CD4-positive, alpha-beta T cell (primary cell): Measurements from ENCODE around the gene ANKRD44. TPM values are rescaled to one million over a fixed set of nuclear protein-coding genes. Genes with fewer than 3 reads are reported as not detected.

Experiments used
- ATAC-seq: fragments of 200-7000 bp; cut with Tn5 transposase; one replicate; pipeline ENCODE4 v1.10.0; 2022; ENCODE audit warnings: mild to moderate bottlenecking; ENCODE audit not compliant: poor library complexity
- CTCF ChIA-PET: fragments of 350-600 bp; sonication (Branson Sonifier 250); formaldehyde crosslinking; loops from one replicate; lab custom pipeline; 2021; ENCODE audit warnings: antibody characterized with exemption, inconsistent platforms; lab: Charles Lee
- POLR2A ChIA-PET: fragments of 350-600 bp; sonication (Branson Sonifier 250); formaldehyde crosslinking; loops from one replicate; lab custom pipeline; 2021; ENCODE audit warnings: antibody characterized with exemption, inconsistent platforms; lab: Charles Lee
- DNase-seq, 14 experiments: peaks; one replicate each; pipeline ENCODE4 v3.0.0-alpha.2; 2013 to 2020; ENCODE audit warnings: mixed read lengths in 2 of 14
- H3K27ac ChIP-seq, 2 donors: one replicate each; pipeline versions ENCODE4 v1.5.1 to v1.7.0; 2013; ENCODE audit warnings: low read length in 2 of 2, low read depth in 1 of 2, mild to moderate bottlenecking in 1 of 2
- H3K27me3 ChIP-seq, 2 experiments: 1 replicate in 1 of 2; 2 replicates in 1 of 2; pipeline versions ENCODE4 v1.6.1 to v1.7.0; 2013; ENCODE audit warnings: low read length in 2 of 2, control low read depth in 1 of 2, mild to moderate bottlenecking in 1 of 2, moderate library complexity in 1 of 2; ENCODE audit not compliant: insufficient read depth in 2 of 2, control insufficient read depth in 1 of 2
- H3K36me3 ChIP-seq: one replicate; pipeline ENCODE4 v1.6.1; 2013; ENCODE audit warnings: low read length, control low read depth; ENCODE audit not compliant: insufficient read depth
- H3K4me1 ChIP-seq: one replicate; pipeline ENCODE4 v1.6.1; 2013; ENCODE audit warnings: low read length, control low read depth; ENCODE audit not compliant: insufficient read depth
- H3K4me3 ChIP-seq: one replicate; pipeline ENCODE4 v1.5.1; 2013; ENCODE audit warnings: mild to moderate bottlenecking, low read length, moderate library complexity
- H3K9me3 ChIP-seq, 2 experiments: 1 replicate in 1 of 2; 2 replicates in 1 of 2; pipeline versions ENCODE4 v1.6.1 to v1.7.0; 2013; ENCODE audit warnings: low read length in 2 of 2, mild to moderate bottlenecking in 2 of 2, control low read depth in 1 of 2, moderate library complexity in 1 of 2; ENCODE audit not compliant: control insufficient read depth in 1 of 2, insufficient read depth in 1 of 2
- H3K27ac Mint-ChIP-seq: one replicate; pipeline ENCODE4 v1.8.0; 2020; ENCODE audit warnings: mixed read lengths
- H3K27me3 Mint-ChIP-seq: one replicate; pipeline ENCODE4 v1.8.0; 2021; ENCODE audit warnings: mixed read lengths
- H3K36me3 Mint-ChIP-seq: one replicate; pipeline ENCODE4 v1.8.0; 2021; ENCODE audit warnings: low read depth, mixed read lengths
- H3K4me1 Mint-ChIP-seq: one replicate; pipeline ENCODE4 v1.8.0; 2021; ENCODE audit warnings: low read depth, mixed read lengths
- H3K4me3 Mint-ChIP-seq: one replicate; pipeline ENCODE4 v1.8.0; 2020; ENCODE audit warnings: mild to moderate bottlenecking, mixed read lengths
- H3K9me3 Mint-ChIP-seq: one replicate; pipeline ENCODE4 v1.8.0; 2020; ENCODE audit warnings: mixed read lengths
- intact Hi-C, 2 experiments: fragments of 100-400 bp; cut with DNase I in 1 of 2; cut with micrococcal nuclease in 1 of 2; formaldehyde crosslinking; loops; one replicate each; pipeline versions ENCODE4 v1.15.1 to v1.9.0; 2023 to 2025; cut with DNase I, micrococcal nuclease
- total RNA-seq, 174 experiments: library from RNA in 2 of 174; stranded (reverse) in 2 of 174; gene quantifications; one replicate each; pipeline ENCODE4 v1.2.3 and lab custom pipeline; 2021 to 2026
- TF ChIP-seq, protein P1 (sequence below): fragments of 200-600 bp; IDR thresholded peaks from one replicate; pipeline ENCODE4 v1.8.0; 2022; ENCODE audit warnings: antibody characterized with exemption, mild to moderate bottlenecking

Gene ANKRD44
- total RNA-seq, 2 experiments from 2014 or later, result 170 to 186 TPM

DNA sequence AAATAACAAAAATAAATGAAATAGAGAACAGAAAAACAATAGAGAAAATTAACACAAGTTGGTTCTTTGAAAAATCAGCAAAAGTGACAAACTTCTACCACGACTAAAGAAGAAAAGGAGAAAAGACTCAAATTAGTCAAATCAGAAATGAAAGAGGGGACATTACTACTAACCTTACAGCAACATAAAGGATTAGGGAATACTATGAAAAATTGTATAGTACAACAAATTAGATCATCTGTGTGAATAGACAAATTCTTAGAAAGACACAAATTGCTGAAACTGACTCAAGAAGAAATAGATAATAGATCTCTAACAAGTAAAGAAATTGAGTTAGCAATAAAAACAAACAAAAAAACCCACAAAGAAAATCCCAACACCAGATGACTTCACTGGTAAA lies 335.6 kb downstream of the ANKRD44 start:
- Mint-ChIP-seq H3K27me3 (no peaks in the 10 kb centered on the region), H3K4me3 (no peak overlapping the region), H3K4me1 (no peaks in the 10 kb centered on the region), H3K36me3 (no peaks in the 10 kb centered on the region), H3K27ac (no peak overlapping the region), H3K9me3 (no peaks in the 10 kb centered on the region)
- no peak overlapping the region for H3K4me3 ChIP-seq
- TF ChIP-seq, protein P1, sequence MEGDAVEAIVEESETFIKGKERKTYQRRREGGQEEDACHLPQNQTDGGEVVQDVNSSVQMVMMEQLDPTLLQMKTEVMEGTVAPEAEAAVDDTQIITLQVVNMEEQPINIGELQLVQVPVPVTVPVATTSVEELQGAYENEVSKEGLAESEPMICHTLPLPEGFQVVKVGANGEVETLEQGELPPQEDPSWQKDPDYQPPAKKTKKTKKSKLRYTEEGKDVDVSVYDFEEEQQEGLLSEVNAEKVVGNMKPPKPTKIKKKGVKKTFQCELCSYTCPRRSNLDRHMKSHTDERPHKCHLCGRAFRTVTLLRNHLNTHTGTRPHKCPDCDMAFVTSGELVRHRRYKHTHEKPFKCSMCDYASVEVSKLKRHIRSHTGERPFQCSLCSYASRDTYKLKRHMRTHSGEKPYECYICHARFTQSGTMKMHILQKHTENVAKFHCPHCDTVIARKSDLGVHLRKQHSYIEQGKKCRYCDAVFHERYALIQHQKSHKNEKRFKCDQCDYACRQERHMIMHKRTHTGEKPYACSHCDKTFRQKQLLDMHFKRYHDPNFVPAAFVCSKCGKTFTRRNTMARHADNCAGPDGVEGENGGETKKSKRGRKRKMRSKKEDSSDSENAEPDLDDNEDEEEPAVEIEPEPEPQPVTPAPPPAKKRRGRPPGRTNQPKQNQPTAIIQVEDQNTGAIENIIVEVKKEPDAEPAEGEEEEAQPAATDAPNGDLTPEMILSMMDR, result no peak
- H3K27me3 ChIP-seq, result no peaks in the 10 kb centered on the region
- intact Hi-C loops, result no loop called here
- H3K36me3 ChIP-seq, result no peaks in the 10 kb centered on the region
- no peaks in the 10 kb centered on the region for H3K4me1 ChIP-seq
- peaks cover 0 to 3% of the 10 kb centered on the region in 2 experiments for H3K9me3 ChIP-seq
- no peak for ATAC-seq
- ChIA-PET CTCF (no interaction called here), POLR2A (no interaction called here)
- no peak for DNase-seq
- H3K27ac ChIP-seq, result no peak overlapping the region

DNA sequence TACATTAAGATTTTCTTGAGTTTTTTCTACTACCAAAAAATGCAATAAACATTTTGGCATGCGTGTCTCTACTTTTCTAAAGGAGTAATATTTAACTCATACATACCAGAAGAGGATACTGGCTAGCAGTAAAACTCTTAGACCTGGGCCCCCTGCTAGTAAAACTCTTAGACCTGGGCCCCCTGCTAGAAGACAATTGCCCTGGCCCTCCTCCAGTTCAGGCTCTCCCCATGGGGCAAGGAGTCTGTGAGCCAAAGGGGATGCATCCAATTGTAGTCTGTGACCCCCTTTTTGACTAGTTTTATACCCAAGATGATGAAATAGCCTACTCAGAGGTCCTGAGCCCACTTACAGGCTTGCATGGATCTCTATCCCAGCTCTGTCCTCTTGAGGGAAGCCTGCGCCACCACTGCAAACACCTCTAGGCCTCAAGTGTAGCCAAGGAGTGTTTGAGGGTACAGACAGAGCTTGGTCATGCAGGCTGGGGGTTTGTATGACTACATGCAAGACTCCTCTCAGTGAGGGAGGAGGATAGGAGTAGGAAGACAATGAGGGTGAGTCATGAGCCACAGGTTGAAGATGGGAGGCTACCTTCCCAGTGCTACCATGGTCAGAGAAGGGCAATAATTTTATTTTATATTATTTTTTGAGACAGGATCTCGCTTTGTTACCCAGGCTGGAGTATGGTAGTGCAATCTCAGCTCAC lies 338.9 kb downstream of the ANKRD44 start:
- TF ChIP-seq, protein P1, result no peak
- intact Hi-C loops, result no loop called here
- Mint-ChIP-seq H3K9me3 (no peaks in the 10 kb centered on the region), H3K27me3 (no peaks in the 10 kb centered on the region), H3K4me1 (no peaks in the 10 kb centered on the region), H3K4me3 (no peak overlapping the region), H3K36me3 (no peaks in the 10 kb centered on the region), H3K27ac (no peak overlapping the region)
- Histone ChIP-seq H3K4me1 (no peaks in the 10 kb centered on the region), H3K27me3 (no peaks in the 10 kb centered on the region), H3K27ac (no peak overlapping the region), H3K9me3 (no peaks in the 10 kb centered on the region), H3K4me3 (no peak overlapping the region), H3K36me3 (no peaks in the 10 kb centered on the region)
- DNase-seq (no peak), ATAC-seq (no peak)
- POLR2A ChIA-PET, result no interaction called here
- CTCF ChIA-PET, result no interaction called here

DNA sequence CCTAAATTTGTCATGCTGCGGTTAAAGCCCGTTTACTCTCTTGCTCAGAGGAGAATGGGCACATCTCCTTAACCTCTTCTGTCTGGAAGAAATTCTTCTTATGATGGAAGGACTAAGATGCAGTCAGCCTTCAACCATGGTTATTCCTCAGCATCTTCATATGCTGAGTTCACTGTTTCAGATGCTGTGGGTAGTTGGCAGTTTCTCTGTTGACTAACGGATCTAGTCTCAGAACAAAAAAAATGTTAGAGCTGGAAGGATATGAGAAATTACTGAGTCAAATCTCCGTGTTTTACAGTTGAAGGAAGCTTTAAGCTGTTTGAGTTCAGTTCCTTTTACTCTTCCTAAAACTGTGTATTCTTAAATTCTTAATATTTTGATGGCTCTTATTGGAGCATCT lies 340.5 kb downstream of the ANKRD44 start:
- no peaks in the 10 kb centered on the region for H3K4me1 ChIP-seq
- ATAC-seq, result no peak
- H3K9me3 ChIP-seq, result no peaks in the 10 kb centered on the region
- H3K27me3 ChIP-seq, result no peaks in the 10 kb centered on the region
- no peak overlapping the region for H3K27ac ChIP-seq
- POLR2A ChIA-PET, result interaction anchor here (1.1 kb wide), 1 partner anchor 10 kb away, joined by 3 read pairs; no protein-coding TSS in a partner anchor
- intact Hi-C loops, result no loop called here
- Mint-ChIP-seq H3K36me3 (no peaks in the 10 kb centered on the region), H3K4me3 (no peak overlapping the region), H3K4me1 (no peaks in the 10 kb centered on the region), H3K9me3 (no peaks in the 10 kb centered on the region), H3K27ac (no peak overlapping the region), H3K27me3 (no peaks in the 10 kb centered on the region)
- H3K36me3 ChIP-seq, result no peaks in the 10 kb centered on the region
- no peak overlapping the region for H3K4me3 ChIP-seq
- CTCF ChIA-PET, result no interaction called here
- TF ChIP-seq, protein P1, result no peak
- DNase-seq, result no peak
